HG03064 (cell line): ENCODE results near the gene LOXL4.
"Not testable (repeated sequence)": the region's sequence is repeated elsewhere in the genome, so short reads cannot be mapped to it uniquely, and the experiment has no call there.

Experiments used
- ATAC-seq: cut with Tn5 transposase; IDR thresholded peaks from one replicate; pipeline ENCODE4 v1.9.1; 2021; ENCODE audit warnings: low read depth; ENCODE audit not compliant: unreplicated experiment

Gene LOXL4

DNA sequence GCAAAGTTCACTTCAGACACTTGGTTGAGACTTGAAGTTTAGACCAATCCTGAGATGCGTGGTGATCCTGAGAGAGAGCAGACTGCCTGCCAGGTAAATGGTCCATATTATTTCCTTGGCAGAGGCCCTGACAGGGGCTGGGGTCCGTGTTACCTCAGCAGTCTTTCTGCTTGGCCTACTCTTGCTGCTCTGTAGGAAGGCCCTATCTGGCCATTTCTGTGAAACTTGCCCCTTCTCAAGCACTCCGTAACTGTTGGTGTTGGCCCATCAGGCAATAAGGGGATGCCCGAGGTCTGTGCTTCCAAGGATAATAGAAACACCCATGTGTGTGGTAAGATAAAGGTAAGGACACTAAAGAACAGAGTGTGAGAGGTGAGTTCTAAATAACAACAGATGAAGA, 20.0 kb downstream of the LOXL4 start:
- no peak for ATAC-seq

DNA sequence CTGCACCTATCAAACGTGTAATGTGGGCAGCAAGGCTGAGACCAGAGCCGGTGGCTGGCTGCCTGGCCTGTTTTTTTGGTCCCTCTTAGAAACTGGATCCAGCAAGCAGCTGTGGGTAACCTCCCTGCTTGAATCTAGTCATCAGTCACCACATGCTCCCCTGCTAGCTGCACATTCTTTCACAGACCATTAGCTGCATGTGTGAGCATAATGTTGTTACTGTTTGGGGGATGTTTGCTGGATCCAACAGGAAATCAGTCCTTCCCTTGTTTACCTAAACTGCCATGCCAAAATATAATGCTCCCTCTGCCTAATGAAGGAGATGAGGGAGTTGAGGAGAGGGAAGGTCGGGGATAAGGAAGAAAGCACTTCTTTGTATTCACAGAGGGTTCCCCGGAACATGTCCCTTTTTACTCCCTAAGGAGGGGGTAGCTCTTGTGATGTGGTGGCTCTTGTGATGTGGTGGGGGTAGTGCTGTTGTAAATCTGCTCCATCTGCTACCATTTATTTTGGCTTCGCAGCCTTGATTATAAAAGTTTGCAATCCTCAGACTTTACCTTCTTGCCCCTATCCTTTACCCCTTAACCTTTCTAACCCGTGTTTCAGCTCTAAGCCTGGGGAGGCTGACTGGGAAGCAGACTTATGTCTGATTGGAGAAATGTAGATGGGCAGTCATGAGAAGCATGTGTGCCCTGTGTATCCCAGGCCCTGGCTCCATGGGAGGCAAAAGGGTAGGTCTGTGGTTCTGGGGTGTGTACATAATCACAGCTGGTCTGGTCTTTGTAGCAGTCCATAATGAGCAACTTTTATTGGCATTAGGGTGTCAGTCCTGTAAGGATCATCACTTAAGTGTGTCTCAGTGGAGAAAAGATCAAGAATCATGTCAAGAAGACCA, 20.8 kb downstream of the LOXL4 start:
- ATAC-seq: no peak

DNA sequence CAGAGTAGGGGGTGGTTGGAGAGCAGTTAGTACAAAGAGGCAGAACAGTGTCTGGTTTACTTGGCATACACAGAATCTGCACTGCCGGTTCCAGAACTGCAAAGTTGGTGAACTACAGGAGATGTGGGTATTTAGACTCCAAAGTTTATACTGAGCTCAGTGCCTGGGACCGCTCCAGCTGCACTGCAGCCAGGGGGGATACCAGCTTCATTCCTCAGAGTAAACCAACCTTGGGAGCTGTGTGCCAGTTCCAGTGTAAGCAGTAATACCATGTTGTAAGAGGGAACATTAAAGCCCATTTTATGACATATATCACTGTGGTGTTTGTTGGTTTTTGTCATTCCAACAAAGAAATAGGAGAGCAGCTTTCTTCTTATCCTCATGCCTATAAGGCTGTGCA, 23.4 kb downstream of the LOXL4 start:
- no peak for ATAC-seq

DNA sequence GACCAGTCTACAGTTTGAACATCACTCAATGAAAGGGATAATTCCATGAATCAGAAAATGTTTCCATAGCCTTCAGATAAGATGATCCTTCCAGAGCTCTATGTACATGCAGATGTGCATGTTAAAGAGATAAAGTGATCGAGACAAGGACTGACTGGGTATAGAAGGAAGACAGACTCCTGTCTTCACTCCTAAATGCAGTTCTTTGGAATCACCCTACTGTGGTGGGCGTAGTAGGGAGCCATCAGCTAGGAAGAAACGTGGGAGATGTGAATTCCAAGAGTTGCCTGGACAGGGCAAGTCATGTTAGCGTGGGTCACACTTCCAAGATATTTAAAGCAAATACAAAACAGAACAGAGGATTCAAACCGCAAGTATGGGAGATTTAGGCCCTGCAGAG, 23.9 kb downstream of the LOXL4 start:
- ATAC-seq: no peak

DNA sequence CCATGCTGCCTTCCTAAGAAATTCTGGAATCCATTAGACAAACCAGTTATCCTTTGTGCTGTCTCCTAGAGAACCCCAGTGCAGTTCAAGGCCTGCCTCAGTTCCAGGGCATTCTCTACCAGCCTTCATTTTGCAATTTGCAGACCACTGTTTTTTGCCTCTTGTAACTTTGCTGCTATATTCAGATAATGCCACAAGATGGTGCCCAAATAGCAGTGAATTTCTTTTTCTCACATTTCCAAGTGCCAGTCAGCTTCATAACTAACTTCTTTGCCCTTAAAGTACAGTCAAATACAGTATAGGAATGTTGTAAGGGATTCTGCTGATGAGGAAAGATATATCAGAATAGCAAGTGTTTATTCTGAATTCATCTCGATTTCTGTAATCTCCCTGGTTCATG, 25.2 kb downstream of the LOXL4 start:
- ATAC-seq: no peak

DNA sequence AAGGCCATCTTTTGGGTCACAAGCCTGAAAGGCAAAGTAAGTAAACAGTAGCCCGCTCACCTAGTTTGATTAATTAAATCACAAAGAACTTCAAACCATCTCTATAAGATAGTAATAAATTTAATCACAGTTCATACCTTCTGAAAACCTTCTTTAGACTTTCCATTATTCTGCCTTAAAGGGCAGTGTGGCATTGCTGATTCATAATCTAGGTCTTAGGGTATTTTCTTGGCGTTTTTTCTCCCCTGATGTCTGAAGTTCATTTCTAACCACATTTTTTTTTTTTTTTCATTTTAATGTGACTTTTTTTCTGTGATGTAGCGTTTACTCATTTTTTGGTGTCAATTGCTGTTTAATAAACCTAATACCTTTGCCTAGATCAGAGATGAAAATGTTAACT, 27.5 kb downstream of the LOXL4 start:
- no peak for ATAC-seq

DNA sequence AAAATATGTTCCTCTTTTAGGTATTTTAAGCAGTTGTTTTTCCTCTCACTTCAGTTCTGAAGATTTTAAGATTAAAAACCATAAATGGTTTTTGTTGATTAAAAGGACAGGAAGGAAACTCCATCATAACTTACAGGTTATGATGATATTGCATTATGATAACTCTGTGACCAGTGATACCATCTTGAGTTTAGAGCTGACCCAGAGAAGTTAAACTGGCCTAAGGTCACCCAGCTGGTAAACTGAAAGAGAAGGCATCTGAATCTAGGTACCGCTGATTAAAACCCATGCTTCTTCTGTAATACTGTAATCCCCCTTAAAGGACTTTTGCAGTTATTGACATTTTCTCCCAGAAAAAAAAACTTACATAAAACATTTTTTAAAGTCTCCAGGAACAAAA, 29.6 kb downstream of the LOXL4 start:
- no peak for ATAC-seq

DNA sequence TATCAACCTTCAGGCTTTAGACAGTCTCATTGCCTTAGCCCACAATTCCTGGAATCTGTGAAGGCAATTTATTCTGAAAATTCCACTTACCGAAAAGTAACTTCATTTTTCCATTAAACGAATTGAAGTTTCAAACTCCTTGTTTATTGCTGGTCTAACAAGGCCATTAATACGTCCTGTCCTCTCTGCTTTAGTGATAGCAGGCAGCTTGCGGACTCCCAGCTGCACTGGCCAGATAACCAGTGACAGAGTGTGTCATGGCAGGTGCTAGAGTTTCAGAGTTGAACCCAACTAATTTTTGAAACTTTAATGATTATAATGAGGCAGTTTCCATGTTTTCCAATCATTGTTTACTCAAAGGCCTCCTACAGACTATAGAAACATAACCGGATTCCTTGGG, 31.1 kb downstream of the LOXL4 start:
- no peak for ATAC-seq

DNA sequence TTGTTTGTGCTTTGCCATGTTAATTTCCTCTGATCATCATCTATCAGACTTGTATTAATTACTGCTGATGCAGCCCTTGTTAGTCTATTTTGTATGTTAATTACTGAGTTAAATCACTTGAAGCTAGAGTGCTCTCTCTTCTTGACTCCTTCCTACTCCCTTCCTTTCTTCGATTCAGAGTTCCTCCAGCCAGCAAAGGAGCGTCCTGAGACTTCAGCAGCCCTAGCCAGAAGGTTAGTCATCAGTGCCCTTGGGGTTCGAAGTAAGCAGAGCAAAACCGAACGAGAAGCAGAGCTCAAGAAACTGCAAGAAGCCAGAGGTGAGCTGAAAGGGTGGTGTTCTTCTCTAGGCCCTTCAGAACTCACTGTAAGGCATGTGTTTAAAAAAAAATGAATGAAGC, 32.1 kb downstream of the LOXL4 start:
- no peak for ATAC-seq

DNA sequence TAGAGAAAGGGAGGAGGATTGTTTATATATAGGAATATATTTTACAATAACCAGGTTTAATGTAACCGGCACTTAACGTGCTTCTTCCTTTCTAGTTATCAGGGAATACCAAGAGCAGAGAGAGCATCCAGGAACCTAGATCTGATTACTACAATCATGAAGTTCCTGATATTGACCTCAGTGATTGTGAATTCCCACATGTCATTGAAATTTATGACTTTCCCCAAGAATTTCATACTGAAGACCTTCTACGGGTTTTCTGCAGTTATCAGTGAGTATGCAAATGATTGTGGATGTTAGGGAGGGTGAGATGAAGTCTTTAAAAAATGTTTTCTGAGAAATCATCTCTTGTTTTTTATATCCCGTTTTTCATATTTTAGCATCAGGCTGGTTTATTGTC, 36.6 kb downstream of the LOXL4 start:
- no peak for ATAC-seq

DNA sequence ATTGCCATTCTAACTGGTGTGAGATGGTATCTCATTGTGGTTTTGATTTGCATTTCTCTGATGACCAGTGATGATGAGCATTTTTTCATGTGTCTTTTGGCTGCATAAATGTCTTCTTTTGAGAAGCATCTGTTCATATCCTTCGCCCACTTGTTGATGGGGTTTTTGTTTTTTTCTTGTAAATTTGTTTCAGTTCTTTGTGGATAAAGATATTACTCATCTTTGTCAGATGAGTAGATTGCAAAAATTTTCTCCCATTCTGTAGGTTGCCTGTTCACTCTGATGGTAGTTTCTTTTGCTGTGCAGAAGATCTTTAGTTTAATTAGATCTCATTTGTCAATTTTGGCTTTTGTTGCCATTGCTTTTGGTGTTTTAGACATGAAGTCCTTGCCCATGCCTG, 39.7 kb downstream of the LOXL4 start:
- not testable (repeated sequence) for ATAC-seq

DNA sequence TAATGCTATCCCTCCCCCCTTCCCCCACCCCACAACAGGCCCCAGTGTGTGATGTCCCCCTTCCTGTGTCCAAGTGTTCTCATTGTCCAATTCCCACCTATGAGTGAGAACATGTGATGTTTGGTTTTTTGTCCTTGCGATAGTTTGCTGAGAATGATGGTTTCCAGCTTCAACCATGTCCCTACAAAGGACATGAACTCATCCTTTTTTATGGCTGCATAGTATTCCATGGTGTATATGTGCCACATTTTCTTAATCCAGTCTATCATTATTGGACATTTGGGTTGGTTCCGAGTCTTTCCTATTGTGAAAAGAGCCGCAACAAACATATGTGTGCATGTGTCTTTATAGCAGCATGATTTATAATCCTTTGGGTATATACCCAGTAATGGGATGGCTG, 40.3 kb downstream of the LOXL4 start:
- ATAC-seq: not testable (repeated sequence)

DNA sequence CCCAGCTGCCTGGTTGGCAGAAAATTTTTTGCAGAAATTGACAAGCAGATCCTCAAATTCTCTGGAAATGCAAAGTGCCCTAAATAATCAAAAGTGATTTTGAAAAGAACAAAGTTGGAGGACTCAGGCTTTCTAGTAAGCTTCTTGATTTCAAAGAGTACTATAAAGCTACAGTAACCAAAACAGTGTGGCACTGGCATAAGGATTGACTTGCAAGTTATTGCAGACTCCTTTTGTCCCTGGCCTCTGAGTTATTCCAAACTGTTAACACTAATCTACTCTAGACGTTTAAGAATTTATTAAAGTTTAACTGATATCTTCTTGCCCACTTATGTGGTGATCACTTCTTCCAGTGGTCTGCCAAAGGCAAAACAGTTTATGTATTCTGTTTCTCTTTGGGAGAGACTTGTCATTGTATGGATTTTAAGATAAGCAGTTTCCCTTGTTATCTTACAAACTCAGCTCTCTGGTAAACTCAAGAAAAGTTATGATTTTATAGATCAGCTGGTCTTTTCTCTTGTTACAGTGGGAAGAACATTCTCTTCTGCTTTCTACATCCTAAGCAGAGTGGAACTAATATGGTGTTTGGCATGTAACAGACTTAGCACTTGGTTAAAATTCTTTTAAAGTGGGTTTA, 41.4 kb downstream of the LOXL4 start:
- no peak for ATAC-seq

DNA sequence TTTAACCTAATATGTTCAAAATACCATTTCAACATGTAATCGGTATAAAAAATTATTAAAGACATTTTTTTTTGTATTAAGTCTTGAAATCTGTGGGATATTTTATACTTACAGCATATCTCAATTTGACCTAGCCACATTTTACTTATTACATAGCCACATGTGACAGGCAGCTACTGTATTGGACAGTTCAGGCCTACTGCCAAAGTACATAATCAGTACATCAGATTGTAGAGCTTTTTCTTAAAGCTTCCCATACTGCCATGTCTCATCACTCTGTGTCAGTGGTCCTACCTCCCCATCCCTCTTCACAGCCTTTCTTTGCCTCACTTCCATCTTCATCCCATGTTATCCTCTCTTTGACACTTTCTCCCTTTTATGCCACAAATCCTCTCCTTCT, 43.0 kb downstream of the LOXL4 start:
- no peak for ATAC-seq

DNA sequence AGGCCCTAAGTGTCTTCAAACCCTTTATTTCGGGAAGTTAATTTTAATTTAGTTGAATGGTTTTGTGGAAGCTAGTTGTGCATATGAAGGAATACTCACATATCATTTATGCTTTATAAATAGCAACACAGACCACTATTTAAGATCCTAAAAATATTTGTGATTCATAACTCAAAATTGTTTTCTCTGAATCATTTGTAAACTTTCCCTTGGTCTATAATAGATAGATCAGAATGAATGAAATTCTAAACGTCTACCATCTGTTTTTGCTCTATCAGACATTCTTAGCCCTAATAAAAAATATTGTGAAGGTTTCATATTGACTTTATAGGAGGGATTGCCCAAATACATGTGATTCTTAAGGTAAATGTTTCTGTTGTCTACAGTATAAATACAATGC, 43.5 kb downstream of the LOXL4 start:
- ATAC-seq: no peak

DNA sequence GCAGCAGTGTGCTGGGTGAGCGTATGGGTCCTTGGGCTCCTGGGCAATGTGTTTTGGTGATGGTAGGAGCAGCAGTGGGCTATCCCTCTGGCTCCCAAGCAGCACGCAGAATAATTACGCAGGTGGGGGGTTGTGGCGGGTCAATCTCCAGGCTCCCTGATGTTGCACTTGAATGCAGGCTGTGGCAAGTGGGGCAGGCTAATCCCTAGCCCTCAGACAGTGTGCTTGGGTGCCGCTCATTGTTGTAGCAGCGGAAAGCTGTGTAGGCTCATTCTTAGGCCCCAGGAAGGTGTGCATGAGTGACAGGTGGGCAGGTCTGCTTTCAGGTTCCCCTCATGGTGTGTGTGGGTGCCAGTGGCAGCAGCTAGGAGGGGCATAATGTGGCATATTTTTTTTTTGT, 44.1 kb downstream of the LOXL4 start:
- ATAC-seq: no peak

DNA sequence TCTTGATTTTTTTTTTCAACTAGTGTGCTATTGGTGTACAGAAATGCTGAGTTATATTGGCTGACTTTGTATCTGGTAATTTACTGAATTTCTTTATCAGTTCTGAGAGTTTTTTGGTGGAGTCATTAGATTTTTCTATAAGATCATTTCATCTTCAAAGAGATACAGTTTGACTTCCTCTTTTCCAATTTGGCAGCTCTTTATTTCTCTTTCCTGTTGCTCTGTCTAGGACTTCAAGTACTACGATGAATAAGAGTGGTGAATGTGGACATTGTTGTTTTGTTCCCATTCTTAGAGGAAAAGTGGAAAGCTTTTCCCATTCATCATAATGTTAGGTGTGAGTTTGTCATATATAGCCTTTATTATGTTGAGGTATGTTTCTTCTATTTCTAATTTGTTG, 50.2 kb downstream of the LOXL4 start:
- no peak for ATAC-seq

DNA sequence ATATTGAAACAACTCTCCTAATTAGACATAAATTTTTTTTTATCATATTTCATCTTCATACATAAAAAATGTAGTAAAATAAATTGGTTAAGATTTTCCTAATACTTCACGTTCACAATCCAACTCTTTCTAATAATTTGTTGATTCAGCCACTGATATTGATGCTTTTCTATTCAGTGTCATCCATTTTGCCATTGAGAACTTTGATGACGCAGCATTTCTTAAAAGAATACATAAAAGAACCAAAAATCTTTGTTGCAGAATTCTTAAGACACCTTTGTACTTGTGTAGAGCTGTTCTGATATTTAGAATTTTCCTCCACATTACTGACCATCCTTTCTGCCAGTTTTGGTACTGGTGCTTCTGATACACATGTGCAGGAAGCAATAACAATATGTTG, 52.6 kb downstream of the LOXL4 start:
- no peak for ATAC-seq

DNA sequence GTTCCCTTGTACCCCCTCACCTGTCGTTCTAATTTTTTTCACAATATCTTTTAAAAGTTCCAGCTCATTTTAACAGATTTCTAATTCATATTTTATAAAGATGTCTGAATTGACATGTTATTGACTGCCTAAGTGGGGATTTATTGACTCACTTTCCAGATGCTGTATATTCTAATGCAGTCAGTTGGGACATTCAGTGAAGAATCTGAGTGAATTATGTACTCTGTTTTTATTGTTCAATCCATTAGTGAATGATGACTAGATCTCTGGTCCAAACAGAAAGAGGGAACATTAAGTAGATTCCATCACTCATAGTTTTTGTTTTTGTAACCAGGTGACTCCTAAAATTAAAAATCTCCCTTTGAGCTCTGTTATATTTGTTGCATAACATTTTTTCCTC, 54.3 kb downstream of the LOXL4 start:
- no peak for ATAC-seq

DNA sequence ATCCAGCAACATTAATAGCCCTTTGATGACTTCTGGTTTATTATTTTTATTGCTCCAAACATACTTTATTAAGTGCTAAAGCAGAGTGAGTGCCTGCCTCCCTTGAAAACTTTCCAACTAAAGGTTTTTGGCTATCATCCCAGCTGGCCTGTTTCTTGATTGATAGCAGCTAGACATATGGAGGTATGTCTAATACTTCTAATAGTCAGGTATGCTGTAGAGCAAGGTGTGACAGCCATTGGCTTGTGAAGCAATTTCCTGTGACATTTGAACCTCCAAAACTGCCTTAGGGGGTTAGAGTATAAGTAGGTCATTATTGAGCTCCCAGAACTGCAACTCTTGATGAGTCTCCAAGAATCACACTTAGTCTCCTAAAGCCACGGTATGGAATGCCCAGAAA, 55.8 kb downstream of the LOXL4 start:
- ATAC-seq: no peak

DNA sequence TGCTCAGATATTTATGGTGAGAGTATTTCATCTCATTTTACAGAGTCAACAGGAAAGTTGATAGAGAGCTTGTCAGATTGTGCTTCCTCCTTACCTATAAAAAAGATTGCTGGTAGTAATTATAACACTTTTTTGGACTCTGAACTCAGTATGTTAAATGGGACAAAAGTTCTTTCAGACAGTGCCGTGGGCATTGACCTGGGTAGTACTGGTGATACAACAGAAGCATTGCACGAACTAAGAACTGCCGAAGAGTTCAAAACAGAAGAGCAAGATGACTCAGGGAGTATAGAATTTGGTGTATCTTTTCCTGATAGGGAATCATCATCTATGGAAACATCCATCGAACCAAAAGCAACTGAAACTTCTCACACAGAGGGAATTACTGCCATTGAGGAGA, 58.6 kb downstream of the LOXL4 start:
- no peak for ATAC-seq

DNA sequence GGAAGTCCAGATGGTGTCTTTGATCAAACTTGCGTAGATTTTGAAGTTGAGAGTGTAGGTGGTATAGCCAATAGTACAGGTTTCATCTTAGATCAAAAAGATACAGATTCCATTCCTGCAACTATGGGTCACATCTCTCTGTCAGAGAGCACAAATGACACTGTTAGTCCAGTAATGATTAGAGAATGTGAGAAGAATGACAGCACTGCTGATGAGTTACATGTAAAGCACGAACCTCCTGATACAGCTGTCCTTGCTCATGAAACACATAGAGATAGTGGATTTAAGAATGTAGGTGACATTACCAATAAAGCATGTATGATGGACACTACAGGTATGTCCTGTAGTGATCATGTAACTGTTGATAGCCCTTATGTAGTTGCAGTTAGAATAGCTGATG, 59.1 kb downstream of the LOXL4 start:
- ATAC-seq: no peak
